CD4-positive, CD25-positive, alpha-beta regulatory T cell (primary cell): ENCODE measurements around the gene TFG. TPM values are rescaled to one million over a fixed set of nuclear protein-coding genes. Genes with fewer than 3 reads are reported as not detected.

Experiments used
- ATAC-seq, 2 donors: fragments of 150-1000 bp; cut with Tn5 transposase; one replicate each; pipeline ENCODE4 v1.10.0; 2021; ENCODE audit warnings: low read depth in 2 of 2, moderate number of reproducible peaks in 2 of 2, moderate library complexity in 1 of 2
- DNase-seq, 3 donors: peaks; one replicate each; pipeline versions ENCODE4 v3.0.0 to v3.0.0-alpha.2; 2012 to 2022; ENCODE audit warnings: mixed read lengths in 1 of 3
- H3K27ac ChIP-seq: one replicate; pipeline ENCODE4 v1.7.0; 2013; ENCODE audit warnings: mild to moderate bottlenecking, low read length; ENCODE audit not compliant: insufficient read depth, poor library complexity, severe bottlenecking
- H3K27me3 ChIP-seq: one replicate; pipeline ENCODE4 v1.7.0; 2013; ENCODE audit warnings: low read length; ENCODE audit not compliant: control insufficient read depth, insufficient read depth
- H3K36me3 ChIP-seq: one replicate; pipeline ENCODE4 v1.7.0; 2013; ENCODE audit warnings: mild to moderate bottlenecking, low read length, moderate library complexity; ENCODE audit not compliant: control insufficient read depth, insufficient read depth
- H3K4me1 ChIP-seq: 2 replicates; pipeline ENCODE4 v1.7.0; 2013; ENCODE audit warnings: mild to moderate bottlenecking, low read length; ENCODE audit not compliant: insufficient read depth, control insufficient read depth, poor library complexity, severe bottlenecking
- H3K4me3 ChIP-seq: one replicate; pipeline ENCODE4 v1.7.0; 2013; ENCODE audit warnings: low read depth, mild to moderate bottlenecking, low read length, moderate library complexity
- H3K9me3 ChIP-seq, 2 experiments: 1 replicate in 1 of 2; 2 replicates in 1 of 2; pipeline ENCODE4 v1.7.0; 2013; ENCODE audit warnings: low read length in 2 of 2, mild to moderate bottlenecking in 1 of 2, moderate library complexity in 1 of 2; ENCODE audit not compliant: control insufficient read depth in 2 of 2
- H3K27ac Mint-ChIP-seq, 3 donors: one replicate each; pipeline ENCODE4 v1.8.0; 2020 to 2022; ENCODE audit warnings: mild to moderate bottlenecking in 3 of 3, mixed read lengths in 3 of 3, moderate library complexity in 2 of 3
- H3K27me3 Mint-ChIP-seq: one replicate; pipeline ENCODE4 v1.8.0; 2022; ENCODE audit warnings: mild to moderate bottlenecking, mixed read lengths
- H3K36me3 Mint-ChIP-seq: one replicate; pipeline ENCODE4 v1.8.0; 2020; ENCODE audit warnings: mixed read lengths
- H3K4me1 Mint-ChIP-seq, 4 donors: one replicate each; pipeline ENCODE4 v1.8.0; 2020 to 2022; ENCODE audit warnings: mixed read lengths in 4 of 4, mild to moderate bottlenecking in 1 of 4
- H3K4me3 Mint-ChIP-seq, 4 donors: one replicate each; pipeline ENCODE4 v1.8.0; 2020 to 2022; ENCODE audit warnings: mild to moderate bottlenecking in 4 of 4, mixed read lengths in 4 of 4, moderate library complexity in 3 of 4
- H3K9me3 Mint-ChIP-seq, 7 donors: one replicate each; pipeline ENCODE4 v1.8.0; 2020 to 2022; ENCODE audit warnings: mixed read lengths in 7 of 7, mild to moderate bottlenecking in 3 of 7, moderate library complexity in 2 of 7
- polyA plus RNA-seq, 4 donors: library from polyadenylated mRNA; unstranded; fragments of 300-500 nt; fragmentation: Illumina TruSeq; gene quantifications; one replicate each; pipeline ENCODE4 v1.2.3, GENCODE V29; 2021
- total RNA-seq: library from RNA; stranded (reverse); gene quantifications from one replicate; pipeline ENCODE4 v1.2.3, GENCODE V29; 2022

TFG gene
- total and polyA plus RNA-seq, 5 donors from 2014 or later, result 46.9 to 56.3 (median 47.1) TPM

GRCh38 chr3:100782348-100782747 lies 73.1 kb downstream of the TFG start:
- no peaks in the 10 kb centered on the region for H3K36me3 Mint-ChIP-seq
- no peak overlapping the region for H3K27ac Mint-ChIP-seq
- no peaks in the 10 kb centered on the region for H3K4me1 ChIP-seq
- no peaks in the 10 kb centered on the region for H3K27me3 ChIP-seq
- peaks cover 0 to 2% of the 10 kb centered on the region in 2 experiments for H3K9me3 ChIP-seq
- H3K27me3 Mint-ChIP-seq, result no peaks in the 10 kb centered on the region
- H3K4me3 ChIP-seq, result no peak overlapping the region
- H3K36me3 ChIP-seq, result no peaks in the 10 kb centered on the region
- H3K27ac ChIP-seq, result no peak overlapping the region
- peaks cover 0 to 6% (median 2%) of the 10 kb centered on the region in 7 donors for H3K9me3 Mint-ChIP-seq
- ATAC-seq (no peak), DNase-seq (no peak)
- no peaks in the 10 kb centered on the region for H3K4me1 Mint-ChIP-seq
- H3K4me3 Mint-ChIP-seq, result no peak overlapping the region

- H3K4me3 Mint-ChIP-seq, result no peak overlapping the region
- H3K27me3 Mint-ChIP-seq, result no peaks in the 10 kb centered on the region
- no peaks in the 10 kb centered on the region for H3K36me3 Mint-ChIP-seq
- no peaks in the 10 kb centered on the region for H3K4me1 Mint-ChIP-seq
- H3K36me3 ChIP-seq, result no peaks in the 10 kb centered on the region
- H3K27ac Mint-ChIP-seq, result no peak overlapping the region
- no peaks in the 10 kb centered on the region for H3K4me1 ChIP-seq
- no peak overlapping the region for H3K4me3 ChIP-seq
- peaks cover 0 to 6% (median 2%) of the 10 kb centered on the region in 7 donors for H3K9me3 Mint-ChIP-seq
- no peak for DNase-seq
- no peaks in the 10 kb centered on the region for H3K27me3 ChIP-seq
- ATAC-seq, result no peak
- H3K9me3 ChIP-seq, result peaks cover 0 to 2% of the 10 kb centered on the region in 2 experiments
- H3K27ac ChIP-seq, result no peak overlapping the region
Observed at GRCh38 chr3:100782906-100783305, 73.6 kb downstream of the TFG start.

GRCh38 chr3:100783619-100784018 lies 74.3 kb downstream of the TFG start:
- no peak for ATAC-seq

GRCh38 chr3:100789579-100789978 lies 80.3 kb downstream of the TFG start:
- Mint-ChIP-seq H3K27me3 (peaks cover 10% of the 10 kb centered on the region), H3K4me1 (no peaks in the 10 kb centered on the region), H3K36me3 (no peaks in the 10 kb centered on the region), H3K9me3 (peaks cover 0 to 5% (median 3%) of the 10 kb centered on the region in 7 donors), H3K27ac (no peak overlapping the region), H3K4me3 (no peak overlapping the region)
- peaks cover 0 to 2% of the 10 kb centered on the region in 2 experiments for H3K9me3 ChIP-seq
- no peaks in the 10 kb centered on the region for H3K4me1 ChIP-seq
- DNase-seq (no peak), ATAC-seq (no peak)
- H3K4me3 ChIP-seq, result no peak overlapping the region
- no peaks in the 10 kb centered on the region for H3K36me3 ChIP-seq
- peaks cover 3% of the 10 kb centered on the region for H3K27me3 ChIP-seq
- H3K27ac ChIP-seq, result no peak overlapping the region

More at GRCh38 chr3:100783619-100784018, 74.3 kb downstream of the TFG start:
- Mint-ChIP-seq H3K27ac (no peak overlapping the region), H3K4me1 (no peaks in the 10 kb centered on the region), H3K36me3 (no peaks in the 10 kb centered on the region), H3K9me3 (peaks cover 0 to 6% (median 2%) of the 10 kb centered on the region in 7 donors), H3K27me3 (no peaks in the 10 kb centered on the region), H3K4me3 (no peak overlapping the region)
- peaks cover 0 to 2% of the 10 kb centered on the region in 2 experiments for H3K9me3 ChIP-seq
- H3K4me1 ChIP-seq, result no peaks in the 10 kb centered on the region
- no peak for DNase-seq
- no peaks in the 10 kb centered on the region for H3K27me3 ChIP-seq
- no peak overlapping the region for H3K27ac ChIP-seq
- no peak overlapping the region for H3K4me3 ChIP-seq
- no peaks in the 10 kb centered on the region for H3K36me3 ChIP-seq

GRCh38 chr3:100796556-100796955 lies 87.3 kb downstream of the TFG start:
- DNase-seq, result peak in 1 of 3 donors; percentile 34
- peaks cover 0 to 4% (median 0%) of the 10 kb centered on the region in 4 donors for H3K4me1 Mint-ChIP-seq
- Histone ChIP-seq H3K4me1 (no peaks in the 10 kb centered on the region), H3K36me3 (no peaks in the 10 kb centered on the region), H3K27me3 (peaks cover 3% of the 10 kb centered on the region), H3K4me3 (no peak overlapping the region), H3K27ac (no peak overlapping the region), H3K9me3 (no peaks in the 10 kb centered on the region)
- H3K9me3 Mint-ChIP-seq, result peaks cover 0 to 3% (median 0%) of the 10 kb centered on the region in 7 donors
- no peak for ATAC-seq
- no peaks in the 10 kb centered on the region for H3K36me3 Mint-ChIP-seq
- H3K4me3 Mint-ChIP-seq, result no peak overlapping the region
- no peak overlapping the region for H3K27ac Mint-ChIP-seq
- peaks cover 13% of the 10 kb centered on the region for H3K27me3 Mint-ChIP-seq

GRCh38 chr3:100798012-100798411 lies 88.7 kb downstream of the TFG start:
- peak overlapping the region in 1 of 3 donors; percentile 67 for H3K27ac Mint-ChIP-seq
- peaks cover 0 to 2% (median 0%) of the 10 kb centered on the region in 7 donors for H3K9me3 Mint-ChIP-seq
- H3K4me3 Mint-ChIP-seq, result no peak overlapping the region
- H3K27me3 Mint-ChIP-seq, result peaks cover 10% of the 10 kb centered on the region
- Histone ChIP-seq H3K4me3 (no peak overlapping the region), H3K27me3 (no peaks in the 10 kb centered on the region), H3K27ac (no peak overlapping the region), H3K9me3 (no peaks in the 10 kb centered on the region), H3K4me1 (no peaks in the 10 kb centered on the region), H3K36me3 (no peaks in the 10 kb centered on the region)
- DNase-seq, result no peak
- no peak for ATAC-seq
- H3K36me3 Mint-ChIP-seq, result no peaks in the 10 kb centered on the region
- H3K4me1 Mint-ChIP-seq, result peaks cover 0 to 4% (median 0%) of the 10 kb centered on the region in 4 donors

Other genes with a start within 250 kb of the TFG start
- gene TMEM45A, start 216.9 kb upstream of the TFG start, total RNA-seq, result 0.39 TPM
- not detected for gene TMEM45A, start 216.9 kb upstream of the TFG start, polyA plus RNA-seq
- not detected for gene ADGRG7, start 99.9 kb upstream of the TFG start, total RNA-seq
- not detected for gene ADGRG7, start 99.9 kb upstream of the TFG start, polyA plus RNA-seq